ENCODE data around the gene FOXK1. TPM values are rescaled to one million over a fixed set of nuclear protein-coding genes. Genes with fewer than 3 reads are reported as not detected.

FOXK1 gene
- total and polyA plus RNA-seq, 2 of the 13 experiments (the other 11 are each of a cell fraction or from before 2014, with no cell fraction given): 4.6 to 8.8 TPM

DNA sequence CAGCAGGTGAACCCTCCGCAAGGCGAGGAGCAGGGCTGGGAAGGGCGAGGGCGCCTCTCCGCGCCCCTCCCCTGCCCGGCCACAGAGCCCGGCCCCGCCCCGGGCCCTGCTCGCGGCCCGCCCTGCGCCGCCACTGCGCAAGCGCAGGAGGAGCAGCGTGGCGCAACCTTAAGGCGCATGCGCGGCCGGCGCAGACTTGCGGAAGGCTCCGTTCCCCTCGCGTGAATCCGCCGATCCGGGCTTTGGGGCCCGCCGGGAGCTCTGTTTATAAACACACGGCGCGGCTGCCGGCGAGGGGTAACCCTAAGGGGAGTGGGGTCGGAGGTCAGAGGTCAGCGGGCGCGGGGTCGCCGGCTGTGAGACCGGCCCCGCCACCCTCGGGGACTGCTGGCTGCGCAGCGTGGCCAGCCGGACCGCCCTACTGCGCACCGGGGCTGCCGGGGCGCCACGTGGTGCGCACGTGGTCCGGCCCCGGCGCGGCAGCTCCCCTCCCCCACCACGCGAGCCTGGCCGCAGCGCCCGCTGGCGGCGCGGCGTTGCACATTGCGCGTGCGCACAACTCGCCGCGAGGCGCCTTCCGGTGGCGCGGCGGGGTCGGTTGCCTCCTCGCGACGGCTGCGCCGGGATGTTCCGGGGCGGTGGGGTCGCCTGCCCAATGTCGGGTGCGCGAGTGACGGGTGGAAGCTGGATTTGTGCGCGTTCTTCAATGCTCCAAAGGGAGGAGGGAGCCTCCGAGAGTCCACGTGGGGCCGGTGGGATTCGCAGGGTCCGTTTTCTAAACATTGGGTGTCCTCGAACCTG, 40.2 kb upstream of the FOXK1 start (continued):
- TF ChIP-seq, protein P1, sequence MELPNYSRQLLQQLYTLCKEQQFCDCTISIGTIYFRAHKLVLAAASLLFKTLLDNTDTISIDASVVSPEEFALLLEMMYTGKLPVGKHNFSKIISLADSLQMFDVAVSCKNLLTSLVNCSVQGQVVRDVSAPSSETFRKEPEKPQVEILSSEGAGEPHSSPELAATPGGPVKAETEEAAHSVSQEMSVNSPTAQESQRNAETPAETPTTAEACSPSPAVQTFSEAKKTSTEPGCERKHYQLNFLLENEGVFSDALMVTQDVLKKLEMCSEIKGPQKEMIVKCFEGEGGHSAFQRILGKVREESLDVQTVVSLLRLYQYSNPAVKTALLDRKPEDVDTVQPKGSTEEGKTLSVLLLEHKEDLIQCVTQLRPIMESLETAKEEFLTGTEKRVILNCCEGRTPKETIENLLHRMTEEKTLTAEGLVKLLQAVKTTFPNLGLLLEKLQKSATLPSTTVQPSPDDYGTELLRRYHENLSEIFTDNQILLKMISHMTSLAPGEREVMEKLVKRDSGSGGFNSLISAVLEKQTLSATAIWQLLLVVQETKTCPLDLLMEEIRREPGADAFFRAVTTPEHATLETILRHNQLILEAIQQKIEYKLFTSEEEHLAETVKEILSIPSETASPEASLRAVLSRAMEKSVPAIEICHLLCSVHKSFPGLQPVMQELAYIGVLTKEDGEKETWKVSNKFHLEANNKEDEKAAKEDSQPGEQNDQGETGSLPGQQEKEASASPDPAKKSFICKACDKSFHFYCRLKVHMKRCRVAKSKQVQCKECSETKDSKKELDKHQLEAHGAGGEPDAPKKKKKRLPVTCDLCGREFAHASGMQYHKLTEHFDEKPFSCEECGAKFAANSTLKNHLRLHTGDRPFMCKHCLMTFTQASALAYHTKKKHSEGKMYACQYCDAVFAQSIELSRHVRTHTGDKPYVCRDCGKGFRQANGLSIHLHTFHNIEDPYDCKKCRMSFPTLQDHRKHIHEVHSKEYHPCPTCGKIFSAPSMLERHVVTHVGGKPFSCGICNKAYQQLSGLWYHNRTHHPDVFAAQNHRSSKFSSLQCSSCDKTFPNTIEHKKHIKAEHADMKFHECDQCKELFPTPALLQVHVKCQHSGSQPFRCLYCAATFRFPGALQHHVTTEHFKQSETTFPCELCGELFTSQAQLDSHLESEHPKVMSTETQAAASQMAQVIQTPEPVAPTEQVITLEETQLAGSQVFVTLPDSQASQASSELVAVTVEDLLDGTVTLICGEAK (IDR thresholded peaks at IDR 0.05): no peak
- TF ChIP-seq, protein P1 (CRISPR knock-in tag; IDR thresholded peaks at IDR 0.05): peak; percentile 55; the same call in 1 of the 2 replicates
- no peak for TF ChIP-seq ZNF17 (CRISPR knock-in tag; IDR thresholded peaks at IDR 0.05)
- no peak for TF ChIP-seq ARID5B (CRISPR knock-in tag; IDR thresholded peaks at IDR 0.05)
- peak; percentile 59; the same call in 1 of the 2 replicates for TF ChIP-seq ZFP91 (CRISPR knock-in tag; IDR thresholded peaks at IDR 0.05; ENCODE audit: borderline replicate concordance)
- TF ChIP-seq, protein P2, sequence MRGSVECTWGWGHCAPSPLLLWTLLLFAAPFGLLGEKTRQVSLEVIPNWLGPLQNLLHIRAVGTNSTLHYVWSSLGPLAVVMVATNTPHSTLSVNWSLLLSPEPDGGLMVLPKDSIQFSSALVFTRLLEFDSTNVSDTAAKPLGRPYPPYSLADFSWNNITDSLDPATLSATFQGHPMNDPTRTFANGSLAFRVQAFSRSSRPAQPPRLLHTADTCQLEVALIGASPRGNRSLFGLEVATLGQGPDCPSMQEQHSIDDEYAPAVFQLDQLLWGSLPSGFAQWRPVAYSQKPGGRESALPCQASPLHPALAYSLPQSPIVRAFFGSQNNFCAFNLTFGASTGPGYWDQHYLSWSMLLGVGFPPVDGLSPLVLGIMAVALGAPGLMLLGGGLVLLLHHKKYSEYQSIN (CRISPR knock-in tag; IDR thresholded peaks at IDR 0.05; ENCODE audit: borderline replicate concordance): no peak
- TF ChIP-seq PRDM10 (CRISPR knock-in tag; IDR thresholded peaks at IDR 0.05; ENCODE audit: low read depth): no peak

Measured in HepG2 (cell line).